GM19351 (cell line): ENCODE data around the gene MCM6.

ENCODE experiments used
- ATAC-seq: cut with Tn5 transposase; IDR thresholded peaks from one replicate; pipeline ENCODE4 v1.9.1; 2021; ENCODE audit warnings: mild to moderate bottlenecking, moderate library complexity; ENCODE audit not compliant: unreplicated experiment

Gene MCM6

DNA sequence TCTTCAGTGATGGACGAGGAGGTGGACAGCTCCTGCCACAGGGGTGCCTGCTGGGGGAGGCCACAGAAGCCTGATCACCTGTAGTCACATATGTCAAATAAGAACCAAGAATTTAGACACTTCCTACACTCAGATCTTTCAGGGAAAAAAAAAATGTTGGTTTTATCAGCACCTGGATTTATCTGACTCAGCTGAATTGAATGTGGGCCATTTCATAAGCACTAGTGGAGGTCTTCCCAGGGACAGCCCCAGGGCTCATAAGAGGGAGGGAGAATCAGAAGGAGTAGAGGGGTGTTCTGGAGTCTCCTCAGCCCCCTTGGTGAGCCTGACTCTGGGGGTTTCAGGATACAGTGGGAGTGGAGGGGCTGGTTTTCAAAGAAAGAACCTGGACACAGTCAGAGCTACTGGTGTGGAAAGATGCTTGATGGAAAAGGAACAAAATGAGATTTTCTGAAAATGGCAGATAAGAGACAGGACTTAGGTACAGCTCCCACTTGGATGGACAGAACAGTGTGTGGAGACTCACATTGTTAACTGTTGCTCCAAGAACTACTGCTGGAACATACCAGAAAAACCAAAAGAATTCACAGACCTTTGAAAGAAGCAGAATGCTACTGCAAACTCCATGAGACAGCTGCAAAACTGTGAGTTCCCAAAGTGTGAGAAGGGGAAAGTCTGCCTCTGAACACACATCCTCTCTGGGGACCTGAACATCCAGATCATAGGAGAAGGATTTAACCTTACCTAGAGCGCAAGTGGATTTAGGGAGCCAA, 84.6 kb downstream of the MCM6 start:
- no peak for ATAC-seq

- ATAC-seq, result no peak
Measured at GRCh38 chr2:135790423-135790822, 85.8 kb downstream of the MCM6 start.
